Measurements from ENCODE around the gene CCDC78. TPM values are rescaled to one million over a fixed set of nuclear protein-coding genes. Genes with fewer than 3 reads are reported as not detected.
A peak's percentile ranks its signal among the peaks of the same experiment; 100 is the strongest.

Gene CCDC78
- polyA plus RNA-seq, 6 donors from 2014 or later: 0.41 to 0.95 TPM; not detected in 4

- no peak overlapping the region for H3K4me3 Mint-ChIP-seq
- DNase-seq (no peak), ATAC-seq (ENCODE audit: low read depth in 2 of 2) (no peak)
- H3K9me3 Mint-ChIP-seq: no peaks in the 10 kb centered on the region
- H3K36me3 Mint-ChIP-seq: no peaks in the 10 kb centered on the region
- no peaks in the 10 kb centered on the region for H3K4me1 Mint-ChIP-seq
- H3K27me3 Mint-ChIP-seq: peaks cover 0 to 13% (median 0%) of the 10 kb centered on the region in 3 donors
- H3K27ac Mint-ChIP-seq: no peak overlapping the region
Measured at GRCh38 chr16:765488-765865, 39.2 kb upstream of the CCDC78 start.

GRCh38 chr16:764848-765487, 38.7 kb upstream of the CCDC78 start:
- no peaks in the 10 kb centered on the region for H3K9me3 Mint-ChIP-seq
- H3K4me3 Mint-ChIP-seq: no peak overlapping the region
- no peaks in the 10 kb centered on the region for H3K36me3 Mint-ChIP-seq
- ATAC-seq (ENCODE audit: low read depth in 2 of 2): no peak
- peaks cover 0 to 13% (median 0%) of the 10 kb centered on the region in 3 donors for H3K27me3 Mint-ChIP-seq
- no peaks in the 10 kb centered on the region for H3K4me1 Mint-ChIP-seq
- no peak for DNase-seq
- H3K27ac Mint-ChIP-seq: no peak overlapping the region

GRCh38 chr16:764184-764750, 38.0 kb upstream of the CCDC78 start:
- Mint-ChIP-seq H3K4me3 (no peak overlapping the region), H3K27ac (no peak overlapping the region), H3K27me3 (peaks cover 0 to 13% (median 0%) of the 10 kb centered on the region in 3 donors), H3K9me3 (no peaks in the 10 kb centered on the region), H3K36me3 (no peaks in the 10 kb centered on the region), H3K4me1 (no peaks in the 10 kb centered on the region)
- ATAC-seq (ENCODE audit: low read depth in 2 of 2): no peak
- DNase-seq: no peak

GRCh38 chr16:763369-764183, 37.3 kb upstream of the CCDC78 start:
- DNase-seq: no peak
- H3K4me1 Mint-ChIP-seq: no peaks in the 10 kb centered on the region
- no peak overlapping the region for H3K27ac Mint-ChIP-seq
- no peak overlapping the region for H3K4me3 Mint-ChIP-seq
- peaks cover 0 to 13% (median 0%) of the 10 kb centered on the region in 3 donors for H3K27me3 Mint-ChIP-seq
- H3K9me3 Mint-ChIP-seq: no peaks in the 10 kb centered on the region
- no peaks in the 10 kb centered on the region for H3K36me3 Mint-ChIP-seq
- no peak for ATAC-seq (ENCODE audit: low read depth in 2 of 2)

- DNase-seq (no peak), ATAC-seq (ENCODE audit: low read depth in 2 of 2) (no peak)
- Mint-ChIP-seq H3K36me3 (no peaks in the 10 kb centered on the region), H3K4me3 (no peak overlapping the region), H3K9me3 (peaks cover 0 to 2% (median 0%) of the 10 kb centered on the region in 7 donors), H3K4me1 (peaks cover 0 to under 1% (median 0%) of the 10 kb centered on the region in 3 donors), H3K27ac (no peak overlapping the region), H3K27me3 (peaks cover 3 to 16% (median 4%) of the 10 kb centered on the region in 3 donors)
Measured at GRCh38 chr16:762595-763268, 36.5 kb upstream of the CCDC78 start.

- Mint-ChIP-seq H3K4me1 (peaks cover 0 to 3% (median 0%) of the 10 kb centered on the region in 3 donors), H3K36me3 (no peaks in the 10 kb centered on the region), H3K4me3 (no peak overlapping the region), H3K9me3 (peaks cover 0 to 4% (median 0%) of the 10 kb centered on the region in 7 donors), H3K27me3 (peaks cover 6 to 19% (median 8%) of the 10 kb centered on the region in 3 donors), H3K27ac (no peak overlapping the region)
- ATAC-seq (ENCODE audit: low read depth in 2 of 2) (no peak), DNase-seq (no peak)
Measured at GRCh38 chr16:761625-762513, 35.6 kb upstream of the CCDC78 start.

- H3K9me3 Mint-ChIP-seq: peaks cover 0 to 5% (median 0%) of the 10 kb centered on the region in 7 donors
- ATAC-seq (ENCODE audit: low read depth in 2 of 2) (no peak), DNase-seq (no peak)
- peaks cover 6 to 26% (median 8%) of the 10 kb centered on the region in 3 donors for H3K27me3 Mint-ChIP-seq
- peaks cover 0 to 5% (median 0%) of the 10 kb centered on the region in 3 donors for H3K4me1 Mint-ChIP-seq
- H3K27ac Mint-ChIP-seq: no peak within 1 kb of the TSS
- H3K4me3 Mint-ChIP-seq: no peak within 1 kb of the TSS
- H3K36me3 Mint-ChIP-seq: no peaks in the 10 kb centered on the region
Measured at GRCh38 chr16:760545-761343, 34.5 kb upstream of the CCDC78 start, which contains the start of gene MSLN. Gene MSLN (plus strand): TSS chr16:760734. CDS start chr16:762681, 1,947 bp downstream.

GRCh38 chr16:760065-760464, 33.8 kb upstream of the CCDC78 start:
- H3K4me3 Mint-ChIP-seq: no peak overlapping the region
- peaks cover 0 to 6% (median 0%) of the 10 kb centered on the region in 3 donors for H3K4me1 Mint-ChIP-seq
- no peak overlapping the region for H3K27ac Mint-ChIP-seq

GRCh38 chr16:759110-759910, 33.1 kb upstream of the CCDC78 start:
- Mint-ChIP-seq H3K4me3 (no peak overlapping the region), H3K36me3 (no peaks in the 10 kb centered on the region), H3K27me3 (peaks cover 6 to 26% (median 8%) of the 10 kb centered on the region in 3 donors), H3K9me3 (peaks cover 0 to 5% (median 0%) of the 10 kb centered on the region in 7 donors), H3K27ac (no peak overlapping the region), H3K4me1 (peaks cover 0 to 6% (median 4%) of the 10 kb centered on the region in 3 donors)
- DNase-seq: no peak
- ATAC-seq (ENCODE audit: low read depth in 2 of 2): no peak

More at GRCh38 chr16:760065-760464, 33.8 kb upstream of the CCDC78 start:
- Mint-ChIP-seq H3K27me3 (peaks cover 6 to 26% (median 8%) of the 10 kb centered on the region in 3 donors), H3K9me3 (peaks cover 0 to 5% (median 0%) of the 10 kb centered on the region in 7 donors), H3K36me3 (no peaks in the 10 kb centered on the region)
- no peak for ATAC-seq (ENCODE audit: low read depth in 2 of 2)
- no peak for DNase-seq

- ATAC-seq (ENCODE audit: low read depth in 2 of 2): no peak
- H3K27me3 Mint-ChIP-seq: peaks cover 6 to 18% (median 8%) of the 10 kb centered on the region in 3 donors
- H3K36me3 Mint-ChIP-seq: no peaks in the 10 kb centered on the region
- H3K9me3 Mint-ChIP-seq: peaks cover 0 to 5% (median 0%) of the 10 kb centered on the region in 7 donors
- peaks cover 0 to 6% (median 4%) of the 10 kb centered on the region in 3 donors for H3K4me1 Mint-ChIP-seq
- H3K4me3 Mint-ChIP-seq: no peak overlapping the region
- DNase-seq: no peak
- no peak overlapping the region for H3K27ac Mint-ChIP-seq
Measured at GRCh38 chr16:756428-756827, 30.2 kb upstream of the CCDC78 start.

- Mint-ChIP-seq H3K36me3 (no peaks in the 10 kb centered on the region), H3K27ac (peak overlapping the region in 1 of 6 donors; percentile 20), H3K4me3 (no peak overlapping the region), H3K27me3 (peaks cover 6 to 18% (median 8%) of the 10 kb centered on the region in 3 donors), H3K9me3 (peaks cover 0 to 5% (median 0%) of the 10 kb centered on the region in 7 donors), H3K4me1 (peaks cover 0 to 6% (median 4%) of the 10 kb centered on the region in 3 donors)
- ATAC-seq (ENCODE audit: low read depth in 2 of 2): peak; percentile 65 to 79
- DNase-seq: no peak
Measured at GRCh38 chr16:754656-755055, 28.4 kb upstream of the CCDC78 start.

Data from naive B cell (primary cell).